Spleen (tissue), 11 donors: ENCODE data around the gene PEX7. TPM values are rescaled to one million over a fixed set of nuclear protein-coding genes. Genes with fewer than 3 reads are reported as not detected.
"Not testable (repeated sequence)": the region's sequence is repeated elsewhere in the genome, so short reads cannot be mapped to it uniquely, and the experiment has no call there.

Experiments used
- DNase-seq: peaks from one replicate; pipeline ENCODE4 v3.0.0-alpha.2; 2020
- H3K27ac ChIP-seq, 8 donors: fragments of 200-600 bp; sonication (generic) in 7 of 8; 1 replicate in 4 of 8; 2 replicates in 4 of 8; pipeline versions ENCODE4 v1.5.0 to v1.8.0; 2016 to 2021; ENCODE audit warnings: inconsistent platforms in 4 of 8, mild to moderate bottlenecking in 4 of 8, moderate library complexity in 1 of 8
- H3K27me3 ChIP-seq, 7 donors: fragments of 200-600 bp; sonication (generic) in 6 of 7; replicated peaks in 1 of 7; 1 replicate in 4 of 7; 2 replicates in 3 of 7; pipeline versions ENCODE4 v1.5.0 to v1.8.0; 2016 to 2021; ENCODE audit warnings: inconsistent platforms in 3 of 7, mild to moderate bottlenecking in 1 of 7
- H3K36me3 ChIP-seq, 6 donors: fragments of 200-600 bp; sonication (generic) in 5 of 6; 1 replicate in 4 of 6; 2 replicates in 2 of 6; pipeline versions ENCODE4 v1.5.0 to v1.8.0; 2016 to 2021; ENCODE audit warnings: inconsistent platforms in 2 of 6
- H3K4me1 ChIP-seq, 6 donors: fragments of 200-600 bp; sonication (generic) in 5 of 6; 1 replicate in 3 of 6; 2 replicates in 3 of 6; pipeline versions ENCODE4 v1.5.0 to v1.8.0; 2016 to 2021; ENCODE audit warnings: inconsistent platforms in 3 of 6
- H3K4me3 ChIP-seq, 8 donors: fragments of 200-600 bp; sonication (generic) in 7 of 8; 1 replicate in 4 of 8; 2 replicates in 4 of 8; pipeline versions ENCODE4 v1.5.0 to v1.8.0; 2016 to 2021; ENCODE audit warnings: inconsistent platforms in 4 of 8, mild to moderate bottlenecking in 4 of 8, moderate library complexity in 2 of 8
- H3K9me3 ChIP-seq, 8 donors: fragments of 200-600 bp; sonication (generic) in 7 of 8; 1 replicate in 4 of 8; 2 replicates in 4 of 8; pipeline versions ENCODE4 v1.5.0 to v1.8.0; 2016 to 2021; ENCODE audit warnings: inconsistent platforms in 4 of 8
- POLR2A ChIP-seq, 3 donors: fragments of 450-650 bp; IDR thresholded peaks; one replicate each; pipeline ENCODE4 v1.5.1; 2017; ENCODE audit warnings: antibody characterized with exemption in 3 of 3, mild to moderate bottlenecking in 1 of 3
- POLR2AphosphoS5 ChIP-seq, 3 donors: sonication (generic); formaldehyde crosslinking; IDR thresholded peaks; one replicate each; pipeline ENCODE4 v1.5.1; 2017; ENCODE audit warnings: antibody characterized with exemption in 3 of 3
- WGBS, 5 donors: extraction: QIAGEN DNeasy Blood & Tissue Kit in 3 of 5; methylation state at CpG; one replicate each; pipeline versions ENCODE4 v1.1.5 to v1.1.7; 2013 to 2018; 5-methylcytosine and 5-hydroxymethylcytosine counted together
- intact Hi-C: fragments of 100-400 bp; cut with DNase I; formaldehyde crosslinking; loops from one replicate; pipeline ENCODE4 v1.15.0; 2023; ENCODE audit warnings: low total_unique reads
- polyA plus RNA-seq, 3 donors: library from polyadenylated mRNA; stranded (reverse); fragments of 200-250 nt; gene quantifications; one replicate each; pipeline ENCODE4 v1.2.1, GENCODE V29; 2013
- total RNA-seq, 7 donors: library from RNA; depleted of rRNA in 3 of 7; stranded (reverse); fragments of >200 nt in 3 of 7; fragmentation: NEBNext Ultra II Directional in 4 of 7; extraction: Animal tissue kit (Norgen Biotek cat#: 25700) in 4 of 7; gene quantifications; one replicate each; pipeline versions ENCODE4 v1.1.0 to v1.2.1, GENCODE V29; 2016 to 2021
- TF ChIP-seq, protein P1 (sequence below), 11 experiments: fragments of 200-600 bp in 7 of 11; fragments of 450-650 bp in 4 of 11; sonication (generic) in 4 of 11; IDR thresholded peaks in 8 of 11; conservative IDR thresholded peaks in 3 of 11; 1 replicate in 7 of 11; 2 replicates in 4 of 11; pipeline versions ENCODE4 v1.4.0 to v1.8.0; 2016 to 2021; ENCODE audit warnings: antibody characterized with exemption in 11 of 11, inconsistent platforms in 4 of 11, mild to moderate bottlenecking in 1 of 11
- donor health status: healthy with polysubstance abuse.
- donor health status: DM: no; HTN: no; CAD: no; lungs with moderate emphysema.
- donor health status: DM: no; HTN: no; CAD: no.
- donor health status: Bipolar disorder and iron deficiency.
- donor health status: healthy.
- donor health status: DM: no; HTN: no; CAD: no.
- donor health status: DM: yes; HTN: yes; CAD: no.

The PEX7 gene
- total and polyA plus RNA-seq, 10 donors: 2.2 to 6.4 (median 5.0) TPM

DNA sequence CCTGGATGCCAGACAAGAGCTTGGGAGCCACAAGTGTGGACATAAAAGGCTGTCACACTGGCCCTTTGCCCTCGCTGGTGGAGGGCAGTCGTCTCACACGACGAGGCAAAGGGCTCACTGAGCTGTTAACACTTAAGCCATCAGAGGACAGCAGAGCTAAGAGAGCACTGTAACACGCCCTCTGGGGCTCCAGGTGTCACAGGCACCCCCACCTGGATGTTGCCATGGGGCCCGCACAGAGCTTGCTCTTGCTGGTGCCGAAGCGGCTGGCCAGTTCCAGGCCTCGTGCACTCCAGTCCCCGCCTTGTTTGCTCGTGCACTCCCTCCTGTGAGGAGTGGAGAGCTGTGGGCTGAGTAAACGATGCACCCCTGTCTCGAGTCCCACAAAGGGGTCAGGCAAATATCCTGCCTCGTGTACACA is 137.1 kb downstream of the PEX7 start:
- DNase-seq: no peak
- 78 to 91% (median 80%) methylated on average over 12 to 14 of the region's 14 CpGs for WGBS, 5 donors
- intact Hi-C loops: no loop called here

GRCh38 chr6:136959935-136960334 is 137.5 kb downstream of the PEX7 start:
- H3K4me3 ChIP-seq, DNase-seq, intact Hi-C loops, H3K36me3 ChIP-seq, H3K27ac ChIP-seq, H3K9me3 ChIP-seq: not testable (repeated sequence)
- H3K4me1 ChIP-seq: peaks cover 0 to 11% (median 7%) of the 10 kb centered on the region in 6 donors
- H3K27me3 ChIP-seq: peaks cover 0 to 17% (median 0%) of the 10 kb centered on the region in 7 donors
- 91 to 94% (median 93%) methylated on average over 6 of the region's 6 CpGs for WGBS, 5 donors

More for the DNA sequence above, 137.1 kb downstream of the PEX7 start:
- Histone ChIP-seq H3K9me3 (no peaks in the 10 kb centered on the region), H3K4me1 (peaks cover 0 to 11% (median 7%) of the 10 kb centered on the region in 6 donors), H3K27me3 (peaks cover 0 to 17% (median 0%) of the 10 kb centered on the region in 7 donors), H3K4me3 (no peak overlapping the region), H3K27ac (no peak overlapping the region), H3K36me3 (no peaks in the 10 kb centered on the region)
- TF ChIP-seq POLR2AphosphoS5 (IDR thresholded peaks at IDR 0.05): no peak
- TF ChIP-seq POLR2A (IDR thresholded peaks at IDR 0.05): no peak
- TF ChIP-seq, protein P1, sequence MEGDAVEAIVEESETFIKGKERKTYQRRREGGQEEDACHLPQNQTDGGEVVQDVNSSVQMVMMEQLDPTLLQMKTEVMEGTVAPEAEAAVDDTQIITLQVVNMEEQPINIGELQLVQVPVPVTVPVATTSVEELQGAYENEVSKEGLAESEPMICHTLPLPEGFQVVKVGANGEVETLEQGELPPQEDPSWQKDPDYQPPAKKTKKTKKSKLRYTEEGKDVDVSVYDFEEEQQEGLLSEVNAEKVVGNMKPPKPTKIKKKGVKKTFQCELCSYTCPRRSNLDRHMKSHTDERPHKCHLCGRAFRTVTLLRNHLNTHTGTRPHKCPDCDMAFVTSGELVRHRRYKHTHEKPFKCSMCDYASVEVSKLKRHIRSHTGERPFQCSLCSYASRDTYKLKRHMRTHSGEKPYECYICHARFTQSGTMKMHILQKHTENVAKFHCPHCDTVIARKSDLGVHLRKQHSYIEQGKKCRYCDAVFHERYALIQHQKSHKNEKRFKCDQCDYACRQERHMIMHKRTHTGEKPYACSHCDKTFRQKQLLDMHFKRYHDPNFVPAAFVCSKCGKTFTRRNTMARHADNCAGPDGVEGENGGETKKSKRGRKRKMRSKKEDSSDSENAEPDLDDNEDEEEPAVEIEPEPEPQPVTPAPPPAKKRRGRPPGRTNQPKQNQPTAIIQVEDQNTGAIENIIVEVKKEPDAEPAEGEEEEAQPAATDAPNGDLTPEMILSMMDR (IDR thresholded peaks at IDR 0.05 in 8 of 11, conservative IDR thresholded peaks at IDR 0.05 in 3 of 11): no peak

DNA sequence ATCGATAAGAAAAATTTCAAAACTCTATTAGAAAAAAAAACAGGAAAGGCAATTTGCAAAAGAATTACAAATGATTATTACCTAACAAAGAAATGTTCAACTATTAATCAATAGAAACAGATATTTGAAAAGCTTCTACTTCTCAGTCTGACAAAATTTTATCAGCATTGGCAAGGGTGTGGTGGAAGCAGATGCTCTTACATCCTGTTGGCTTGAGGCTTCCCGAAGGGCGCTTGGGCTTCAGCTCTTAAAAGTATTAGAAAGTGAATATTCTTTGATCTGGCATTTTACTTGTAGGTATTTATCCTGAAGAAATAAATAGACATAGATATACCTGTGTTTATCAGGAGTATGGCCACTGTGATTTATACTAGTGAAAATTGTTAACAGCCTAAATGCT is 138.4 kb downstream of the PEX7 start:
- TF ChIP-seq, protein P1 (IDR thresholded peaks at IDR 0.05 in 8 of 11, conservative IDR thresholded peaks at IDR 0.05 in 3 of 11): no peak
- TF ChIP-seq POLR2A (IDR thresholded peaks at IDR 0.05) (no peak), POLR2AphosphoS5 (IDR thresholded peaks at IDR 0.05) (no peak)
- 51 to 75% (median 56%) methylated on average over 3 of the region's 3 CpGs for WGBS, 5 donors
- intact Hi-C loops: no loop called here

DNA sequence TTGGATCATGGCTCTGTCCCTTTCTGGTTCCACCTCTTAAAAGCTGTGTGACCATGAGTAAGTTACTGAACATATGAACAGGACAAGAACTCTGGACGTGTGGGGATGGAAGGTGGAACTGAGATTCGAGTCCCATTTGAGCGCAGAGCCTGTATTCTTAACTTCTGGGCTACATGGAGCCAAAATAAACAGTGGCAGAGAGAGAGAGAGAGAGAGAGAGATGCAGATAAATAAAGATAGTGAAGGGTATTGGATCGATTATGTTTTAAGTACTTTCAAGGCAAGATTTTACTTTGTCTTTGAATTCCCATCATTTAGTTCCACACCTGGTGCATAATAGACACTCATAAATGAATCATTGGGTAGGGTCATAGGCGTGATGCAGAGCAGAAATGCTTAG is 139.5 kb downstream of the PEX7 start:
- H3K4me1 ChIP-seq: peaks cover 0 to 7% (median 4%) of the 10 kb centered on the region in 6 donors
- peaks cover 0 to 19% (median 0%) of the 10 kb centered on the region in 7 donors for H3K27me3 ChIP-seq
- 86 to 92% (median 90%) methylated on average over 5 of the region's 5 CpGs for WGBS, 5 donors
- no peak overlapping the region for H3K27ac ChIP-seq
- H3K9me3 ChIP-seq: no peaks in the 10 kb centered on the region
- no peak for TF ChIP-seq POLR2A (IDR thresholded peaks at IDR 0.05)
- TF ChIP-seq, protein P1 (IDR thresholded peaks at IDR 0.05 in 8 of 11, conservative IDR thresholded peaks at IDR 0.05 in 3 of 11): no peak
- no peak for TF ChIP-seq POLR2AphosphoS5 (IDR thresholded peaks at IDR 0.05)
- intact Hi-C loops: no loop called here
- no peak overlapping the region for H3K4me3 ChIP-seq
- no peaks in the 10 kb centered on the region for H3K36me3 ChIP-seq
- no peak for DNase-seq

More for the DNA sequence above, 138.4 kb downstream of the PEX7 start:
- peaks cover 0 to 11% (median 7%) of the 10 kb centered on the region in 6 donors for H3K4me1 ChIP-seq
- H3K27me3 ChIP-seq: peaks cover 0 to 17% (median 0%) of the 10 kb centered on the region in 7 donors
- H3K9me3 ChIP-seq: no peaks in the 10 kb centered on the region
- no peak overlapping the region for H3K4me3 ChIP-seq
- no peaks in the 10 kb centered on the region for H3K36me3 ChIP-seq
- no peak for DNase-seq
- no peak overlapping the region for H3K27ac ChIP-seq

DNA sequence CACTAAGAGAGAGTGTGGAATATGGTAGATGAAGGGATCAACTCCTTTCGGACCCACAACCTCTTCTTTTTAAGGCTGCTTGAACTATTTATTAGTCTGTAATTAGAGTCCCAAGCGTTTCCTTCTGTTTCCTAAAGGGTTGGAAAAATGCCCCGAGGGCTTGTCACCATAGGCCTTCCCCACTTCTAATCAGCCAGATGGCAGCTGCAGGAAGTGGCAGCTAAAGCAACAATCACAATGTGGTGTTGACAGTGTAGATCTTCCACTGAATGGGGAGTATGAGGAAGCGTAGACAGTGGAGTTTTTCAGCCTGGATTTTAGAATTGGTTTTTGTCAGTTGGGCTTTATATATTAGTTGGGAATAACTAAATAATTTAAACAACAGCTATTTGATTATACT is 140.3 kb downstream of the PEX7 start:
- intact Hi-C loops: no loop called here
- 19 to 26% (median 22%) methylated on average over 4 of the region's 4 CpGs for WGBS, 5 donors
- DNase-seq: no peak
- Histone ChIP-seq H3K36me3 (no peaks in the 10 kb centered on the region), H3K27ac (no peak overlapping the region), H3K4me1 (no peaks in the 10 kb centered on the region), H3K27me3 (peaks cover 0 to 19% (median 0%) of the 10 kb centered on the region in 7 donors), H3K4me3 (no peak overlapping the region), H3K9me3 (no peaks in the 10 kb centered on the region)
- TF ChIP-seq, protein P1 (IDR thresholded peaks at IDR 0.05 in 8 of 11, conservative IDR thresholded peaks at IDR 0.05 in 3 of 11): no peak
- TF ChIP-seq POLR2A (IDR thresholded peaks at IDR 0.05) (no peak), POLR2AphosphoS5 (IDR thresholded peaks at IDR 0.05) (no peak)
